Astrocyte of the hippocampus (primary cell): Measurements from ENCODE around the gene COL4A3.
"Not testable (repeated sequence)": the region's sequence is repeated elsewhere in the genome, so short reads cannot be mapped to it uniquely, and the experiment has no call there.

Experiments
- DNase-seq: peaks from one replicate; pipeline ENCODE4 v3.0.0; 2011; ENCODE audit warnings: low read depth, low spot score

COL4A3 gene

GRCh38 chr2:227206406-227206805, 42.0 kb downstream of the COL4A3 start:
- DNase-seq, result no peak

GRCh38 chr2:227207573-227207972, 43.1 kb downstream of the COL4A3 start:
- no peak for DNase-seq

- DNase-seq, result peak; percentile 20
Observed at GRCh38 chr2:227214622-227215041, 50.2 kb downstream of the COL4A3 start.

GRCh38 chr2:227219312-227220105, 55.1 kb downstream of the COL4A3 start:
- DNase-seq, result no peak

- DNase-seq, result no peak
Observed at GRCh38 chr2:227221120-227221519, 56.7 kb downstream of the COL4A3 start.

GRCh38 chr2:227222292-227222691, 57.9 kb downstream of the COL4A3 start:
- no peak for DNase-seq

GRCh38 chr2:227225641-227226040, 61.2 kb downstream of the COL4A3 start:
- not testable (repeated sequence) for DNase-seq

GRCh38 chr2:227228061-227228667, 63.7 kb downstream of the COL4A3 start:
- peak; percentile 60 for DNase-seq

- no peak for DNase-seq
Observed at GRCh38 chr2:227230151-227230550, 65.7 kb downstream of the COL4A3 start.

- DNase-seq, result no peak
Observed at GRCh38 chr2:227234429-227234828, 70.0 kb downstream of the COL4A3 start.

- no peak for DNase-seq
Observed at GRCh38 chr2:227237786-227238185, 73.4 kb downstream of the COL4A3 start.

- peak; percentile 81 for DNase-seq
Observed at GRCh38 chr2:227238238-227239237, 74.1 kb downstream of the COL4A3 start.

GRCh38 chr2:227241005-227241404, 76.6 kb downstream of the COL4A3 start:
- no peak for DNase-seq

GRCh38 chr2:227248876-227249275, 84.5 kb downstream of the COL4A3 start:
- no peak for DNase-seq

- no peak for DNase-seq
Observed at GRCh38 chr2:227252831-227253230, 88.4 kb downstream of the COL4A3 start.

- no peak for DNase-seq
Observed at GRCh38 chr2:227256605-227257004, 92.2 kb downstream of the COL4A3 start.

- DNase-seq, result no peak
Observed at GRCh38 chr2:227257820-227258219, 93.4 kb downstream of the COL4A3 start.

- DNase-seq, result no peak
Observed at GRCh38 chr2:227260041-227260440, 95.6 kb downstream of the COL4A3 start.

- peak; percentile 19 for DNase-seq
Observed at GRCh38 chr2:227267410-227268115, 103.1 kb downstream of the COL4A3 start.

- DNase-seq, result peak; percentile 35
Observed at GRCh38 chr2:227280895-227281294, 116.5 kb downstream of the COL4A3 start.

- DNase-seq, result no peak
Observed at GRCh38 chr2:227285741-227286236, 121.4 kb downstream of the COL4A3 start.
